M059J (cell line): ENCODE data around the gene KIF1A. TPM values are rescaled to one million over a fixed set of nuclear protein-coding genes. Genes with fewer than 3 reads are reported as not detected.

ENCODE experiments used
- DNase-seq: peaks from one replicate; pipeline ENCODE4 v3.0.0-alpha.2; 2012; ENCODE audit warnings: low read depth
- total RNA-seq: library from RNA; depleted of rRNA; stranded (reverse); fragments of >200 nt; shearing (Covaris generic); gene quantifications from 2 replicates; pipeline ENCODE4 v1.2.3, GENCODE V29; 2014

KIF1A gene
- total RNA-seq, 1 experiment from 2014 or later: not detected

- DNase-seq: no peak
These were observed 51.8 kb downstream of the KIF1A start for GRCh38 chr2:240768216-240768615.

DNA sequence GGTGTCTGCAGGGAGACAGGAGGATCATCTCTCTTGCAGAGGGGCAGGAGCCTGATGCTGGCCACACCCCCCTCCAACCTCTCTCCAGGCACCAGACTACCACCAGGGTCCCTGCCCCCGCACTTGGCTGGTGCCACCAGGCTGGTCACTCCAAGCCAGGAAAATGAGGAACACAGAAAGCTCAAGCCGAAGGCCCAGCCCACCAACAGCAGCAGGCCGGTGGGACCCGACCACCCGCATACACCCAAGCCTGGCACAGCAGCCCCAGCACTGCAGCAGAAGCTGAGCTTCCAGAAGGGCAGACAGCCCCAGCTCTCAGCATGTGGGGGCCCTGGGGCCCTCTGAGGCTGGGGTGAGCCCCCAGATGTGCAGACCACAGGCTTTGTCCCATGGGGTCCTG is 52.7 kb downstream of the KIF1A start:
- DNase-seq: no peak

DNA sequence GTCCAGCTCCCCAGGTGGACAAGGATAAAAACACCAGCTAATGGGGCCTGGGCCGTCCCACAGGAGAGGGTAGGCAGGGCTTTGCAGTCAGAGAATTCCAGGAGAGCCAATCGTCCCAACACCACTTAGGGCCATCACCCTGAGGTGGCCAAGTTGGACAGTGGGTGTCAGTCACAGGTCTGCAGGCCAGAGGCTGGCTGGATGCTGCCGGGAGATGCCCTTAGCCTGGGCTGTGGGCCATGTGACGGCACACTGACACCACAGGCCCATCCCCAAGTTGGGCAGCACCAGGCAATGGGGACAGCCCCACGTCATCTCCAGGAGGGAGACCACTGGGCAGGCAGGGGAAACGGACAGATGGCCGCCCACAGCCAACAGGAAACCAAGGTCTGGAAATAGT is 53.9 kb downstream of the KIF1A start:
- no peak for DNase-seq

DNA sequence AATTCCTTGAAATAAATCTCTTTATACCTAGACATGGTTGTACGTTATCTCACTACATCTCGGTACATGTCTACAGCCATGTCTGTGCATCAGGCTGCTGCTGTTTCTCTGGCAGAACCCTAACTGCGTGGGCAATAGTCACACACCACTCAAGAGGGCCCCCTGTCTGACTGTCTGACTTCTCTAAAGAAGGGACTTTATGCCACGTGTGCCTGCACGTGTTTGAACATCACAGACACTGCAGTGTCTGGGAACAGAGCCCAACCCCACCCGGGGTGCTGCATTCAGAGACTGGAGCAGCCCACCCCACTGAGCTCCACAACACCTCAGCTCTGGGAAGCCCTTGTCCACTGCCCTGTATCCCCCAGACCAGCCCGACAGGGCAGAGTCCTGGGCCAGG is 55.0 kb downstream of the KIF1A start:
- no peak for DNase-seq

DNA sequence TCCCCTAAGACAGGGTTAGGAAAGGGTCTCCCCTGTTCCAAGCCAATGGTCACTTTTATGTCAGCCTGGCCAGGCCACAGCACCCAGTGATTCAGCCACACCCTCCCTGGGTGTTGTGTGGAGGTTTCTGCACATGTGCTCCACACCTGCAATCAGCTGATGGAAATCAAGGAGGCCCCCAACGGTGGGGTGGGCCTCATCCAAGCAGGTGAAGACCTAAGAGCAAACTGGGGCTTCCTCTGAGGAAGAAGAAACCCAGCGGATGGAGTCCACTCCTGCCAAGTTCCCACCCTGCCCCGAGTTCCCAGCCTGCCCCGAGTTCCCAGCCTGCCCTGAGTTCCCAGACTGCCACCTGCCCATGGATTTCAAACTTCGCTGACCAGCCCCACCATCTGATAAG is 55.4 kb downstream of the KIF1A start:
- no peak for DNase-seq

DNA sequence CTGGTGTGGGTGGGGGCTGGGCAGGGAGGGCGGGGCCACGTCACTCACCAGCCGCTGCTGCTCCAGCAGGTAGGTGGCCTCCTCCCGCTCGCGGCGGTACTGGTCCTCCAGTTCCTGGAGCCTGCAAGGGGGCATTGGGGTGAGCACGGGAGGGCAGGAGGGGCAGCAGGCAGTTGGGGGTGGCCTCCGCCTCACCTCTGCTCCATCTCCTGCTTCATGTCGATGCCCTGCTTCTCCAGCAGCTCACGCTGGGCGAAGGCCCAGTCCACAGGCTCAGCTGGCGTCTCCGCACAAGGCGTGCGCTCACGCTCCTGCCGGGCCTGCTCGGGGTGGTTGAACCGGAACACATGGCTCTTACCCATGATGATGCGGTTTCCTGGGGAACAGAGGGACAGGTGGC is 57.0 kb downstream of the KIF1A start:
- no peak for DNase-seq

DNA sequence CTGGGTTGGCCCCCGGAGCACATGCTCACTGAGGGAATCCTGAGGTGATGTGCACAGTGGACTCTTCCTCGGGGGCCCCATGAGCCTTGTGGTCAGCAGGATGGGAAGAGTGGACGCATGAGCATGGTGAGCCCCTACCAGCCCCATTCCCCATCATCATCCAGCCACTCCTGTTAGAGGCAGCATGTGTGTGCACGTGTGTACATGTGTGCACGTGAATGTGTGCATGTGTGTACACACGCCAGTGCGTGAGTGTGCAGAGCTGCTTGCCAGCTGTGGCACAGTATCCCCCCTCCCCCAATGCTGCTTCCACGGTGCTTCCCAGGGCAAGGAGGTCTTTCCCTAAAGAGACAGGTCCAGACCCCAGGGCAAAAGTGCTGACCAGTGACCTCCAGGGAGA is 57.8 kb downstream of the KIF1A start:
- DNase-seq: no peak

GRCh38 chr2:240760576-240761246 is 59.3 kb downstream of the KIF1A start:
- DNase-seq: no peak

GRCh38 chr2:240760121-240760520 is 59.9 kb downstream of the KIF1A start:
- no peak for DNase-seq

DNA sequence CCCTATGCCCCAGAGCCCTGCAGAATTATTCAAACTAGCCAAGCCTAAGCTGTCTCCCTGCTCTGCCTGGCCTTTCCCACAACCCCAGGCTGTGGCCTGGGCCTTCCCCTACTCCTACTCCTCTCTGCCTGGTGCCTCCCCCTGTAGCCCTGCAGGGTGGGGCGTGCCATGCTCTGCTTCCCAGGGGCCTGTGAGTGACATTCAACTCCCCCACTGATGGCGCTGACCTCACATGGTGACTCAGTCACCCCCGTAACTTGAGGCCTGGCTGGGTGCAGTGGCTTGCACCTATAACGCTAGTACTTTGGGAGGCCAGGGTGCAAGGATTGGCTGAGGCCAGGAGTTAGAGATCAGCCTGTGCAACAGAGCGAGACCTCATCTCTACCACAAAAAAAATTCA is 60.6 kb downstream of the KIF1A start:
- peak; percentile 3 for DNase-seq

GRCh38 chr2:240757086-240757614 is 62.9 kb downstream of the KIF1A start:
- no peak for DNase-seq

DNA sequence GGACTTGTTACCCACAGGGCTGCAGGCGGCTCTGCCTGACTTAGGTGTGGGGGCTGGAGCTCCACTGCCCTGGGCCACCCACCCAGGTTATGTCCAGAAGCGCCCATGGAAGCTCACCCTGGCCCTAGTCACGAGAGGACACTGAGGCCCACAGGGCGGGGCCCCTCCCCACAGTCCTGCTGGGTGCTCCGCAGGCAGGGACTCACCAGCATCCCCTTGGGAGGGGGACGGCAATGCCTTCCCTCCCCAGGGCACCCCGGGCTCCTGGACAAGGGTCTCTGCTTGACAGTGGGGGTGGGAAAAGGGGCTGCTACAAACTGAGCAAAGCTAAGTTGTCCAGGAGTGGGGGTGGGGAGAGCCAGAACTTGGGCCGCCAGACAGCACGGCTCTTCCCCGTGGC is 67.8 kb downstream of the KIF1A start:
- no peak for DNase-seq

DNA sequence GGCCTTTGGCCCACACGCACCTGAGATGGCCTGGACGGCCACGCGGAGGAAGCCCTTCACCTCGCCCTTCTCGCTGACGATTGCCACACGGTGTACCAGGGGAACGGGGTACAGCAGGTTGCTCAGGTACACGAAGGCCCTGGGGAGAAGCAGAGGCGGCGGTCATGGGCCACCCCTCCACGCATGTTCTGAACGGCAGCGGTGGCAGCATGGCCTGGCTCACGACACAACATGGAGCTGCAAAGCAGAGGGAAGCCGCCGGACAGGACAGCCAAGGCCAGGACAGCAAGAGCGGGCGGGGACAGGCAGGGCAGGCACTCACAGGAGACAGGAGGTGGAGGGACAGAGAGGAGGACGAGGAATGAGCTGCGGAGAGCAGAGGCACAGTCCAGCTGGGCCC is 69.6 kb downstream of the KIF1A start:
- no peak for DNase-seq

DNA sequence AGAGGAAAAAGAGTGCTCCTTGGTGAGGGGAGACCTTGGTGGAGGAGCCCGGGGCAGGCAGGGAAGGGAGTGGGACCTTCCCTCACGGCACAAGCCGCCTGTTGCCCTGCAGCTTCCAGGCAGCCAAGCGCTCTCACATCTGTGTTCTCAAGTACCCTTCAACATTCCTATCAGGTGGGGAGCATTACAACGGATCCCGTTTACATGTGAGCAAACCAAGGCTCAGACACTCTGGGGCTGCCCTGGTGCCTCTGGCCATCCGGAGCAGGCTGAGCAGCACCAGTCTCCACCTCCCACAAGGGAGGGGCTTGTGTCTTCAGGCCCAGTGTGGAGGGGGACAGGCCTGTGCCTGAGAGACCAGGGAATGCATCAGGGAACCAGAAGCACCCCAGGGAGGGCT is 70.5 kb downstream of the KIF1A start:
- DNase-seq: no peak

DNA sequence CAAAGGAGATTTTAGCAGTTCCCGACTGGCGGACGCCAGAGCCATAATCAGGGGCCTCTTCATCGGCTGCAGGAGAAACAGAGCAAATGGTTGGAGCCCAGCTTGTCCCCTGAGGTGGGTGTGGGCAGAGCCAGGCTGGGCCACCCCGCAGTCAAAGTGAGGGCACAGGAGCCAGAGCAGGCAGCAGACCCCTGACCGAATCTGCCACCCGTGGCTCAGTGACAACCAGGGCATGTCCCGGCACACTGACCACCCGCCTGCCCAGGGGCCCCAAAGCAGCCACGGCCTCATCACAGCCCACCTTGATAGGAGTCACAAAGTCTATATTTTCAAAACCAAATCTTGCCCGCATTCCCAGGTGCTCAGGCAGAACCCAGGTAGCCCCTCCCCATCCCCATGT is 72.8 kb downstream of the KIF1A start:
- no peak for DNase-seq

GRCh38 chr2:240746671-240747070 is 73.3 kb downstream of the KIF1A start:
- DNase-seq: no peak

GRCh38 chr2:240745962-240746361 is 74.1 kb downstream of the KIF1A start:
- DNase-seq: no peak

DNA sequence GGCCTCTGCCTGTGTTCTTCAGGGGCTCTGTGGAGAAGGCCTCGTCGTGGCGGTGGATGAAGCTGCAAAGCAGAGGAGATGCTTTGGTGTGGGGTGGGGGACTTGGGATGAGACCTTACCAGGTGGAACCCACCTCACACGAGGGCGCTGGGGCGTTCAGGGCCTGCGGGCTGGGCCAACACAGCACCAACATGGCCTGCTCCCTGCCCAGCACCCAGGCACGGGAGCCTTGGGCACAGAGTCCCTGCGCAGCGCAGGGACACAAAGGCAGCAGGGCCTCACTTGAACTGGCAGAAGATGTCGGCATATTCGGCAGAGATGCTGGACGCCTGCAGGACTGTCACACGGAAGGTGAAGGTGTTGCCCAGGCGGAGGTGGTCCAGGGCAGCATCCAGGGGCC is 74.6 kb downstream of the KIF1A start:
- DNase-seq: no peak

- DNase-seq: no peak
These were observed 77.4 kb downstream of the KIF1A start for GRCh38 chr2:240742602-240743095.

DNA sequence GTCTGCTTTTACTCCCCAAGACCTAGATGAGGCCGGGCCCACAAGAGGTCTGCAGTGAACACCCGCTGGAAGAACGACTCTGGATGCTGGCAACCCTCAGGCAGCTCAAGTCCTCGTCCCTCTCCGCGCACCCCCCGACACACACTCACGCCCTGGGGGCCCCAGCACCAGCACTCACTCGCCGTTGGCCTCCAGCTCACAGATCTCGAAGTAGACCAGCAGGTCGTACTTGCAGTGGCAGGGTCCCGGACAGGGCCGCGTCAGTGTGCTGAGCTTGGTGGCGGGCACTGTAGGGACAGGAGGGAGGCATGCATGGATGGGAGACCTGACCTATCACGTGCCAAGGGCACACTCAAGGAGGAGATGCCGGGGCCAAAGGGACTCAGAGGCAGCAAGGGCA is 78.9 kb downstream of the KIF1A start:
- no peak for DNase-seq

- DNase-seq: no peak
These were observed 80.2 kb downstream of the KIF1A start for GRCh38 chr2:240739797-240740196.

DNA sequence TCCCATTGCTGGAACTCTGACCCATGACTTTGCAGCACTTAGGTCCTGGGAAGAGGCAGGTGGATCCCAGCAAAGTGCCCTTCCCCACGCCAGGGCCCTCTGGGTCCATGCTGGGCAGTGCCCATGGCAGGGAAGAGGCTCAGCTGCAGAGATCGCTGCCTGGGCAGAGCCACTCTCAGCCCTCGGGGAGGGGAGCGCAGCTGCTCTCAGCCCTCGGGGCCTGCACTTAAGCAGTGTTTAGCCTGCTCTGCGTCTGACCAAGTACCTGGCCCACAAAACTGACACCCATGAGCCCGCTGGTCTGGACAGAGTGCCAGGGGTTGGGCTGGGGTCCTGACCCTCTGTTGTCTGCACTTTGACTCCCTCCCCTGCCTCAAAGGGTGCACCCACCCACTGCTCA is 82.1 kb downstream of the KIF1A start:
- no peak for DNase-seq

GRCh38 chr2:240737512-240737911 is 82.5 kb downstream of the KIF1A start:
- DNase-seq: no peak
